IPS-15b (cell line): Measurements from ENCODE around the gene CFAP54.

ENCODE experiments used
- H3K27me3 ChIP-seq: one replicate; pipeline ENCODE4 v1.6.1; 2013; ENCODE audit warnings: low read length; ENCODE audit not compliant: control insufficient read depth, insufficient read depth
- H3K36me3 ChIP-seq: one replicate; pipeline ENCODE4 v1.6.1; 2013; ENCODE audit warnings: low read length; ENCODE audit not compliant: control insufficient read depth, insufficient read depth
- H3K4me1 ChIP-seq: one replicate; pipeline ENCODE4 v1.6.1; 2013; ENCODE audit warnings: mild to moderate bottlenecking, low read length; ENCODE audit not compliant: control insufficient read depth, insufficient read depth
- H3K4me3 ChIP-seq: one replicate; pipeline ENCODE4 v1.5.1; 2013; ENCODE audit warnings: low read depth, low read length
- H3K9ac ChIP-seq: one replicate; pipeline ENCODE4 v1.6.1; 2013; ENCODE audit warnings: low read depth, mild to moderate bottlenecking, low read length
- H3K9me3 ChIP-seq: one replicate; pipeline ENCODE4 v1.6.1; 2013; ENCODE audit warnings: mild to moderate bottlenecking, low read length; ENCODE audit not compliant: control insufficient read depth, insufficient read depth

CFAP54 gene

DNA sequence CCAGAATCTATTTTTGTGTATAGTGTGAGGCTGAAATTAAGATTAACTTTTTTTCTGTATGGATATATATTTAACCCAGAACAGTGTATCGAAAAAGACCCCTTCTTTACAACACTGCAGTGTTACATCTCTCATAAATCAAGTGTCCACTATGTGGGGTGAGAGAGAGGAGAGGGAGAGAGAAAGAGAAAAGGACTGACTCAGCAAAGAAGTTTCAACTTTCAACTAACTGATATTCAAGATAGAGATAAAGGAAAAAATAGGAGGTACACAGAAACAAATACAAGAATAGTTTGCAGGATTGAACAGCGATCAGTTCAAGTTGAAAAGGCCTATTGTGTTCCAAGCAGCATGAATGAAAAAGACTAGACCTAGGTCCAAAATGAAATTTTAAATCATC lies 291.0 kb downstream of the CFAP54 start:
- no peaks in the 10 kb centered on the region for H3K36me3 ChIP-seq
- H3K4me1 ChIP-seq: no peaks in the 10 kb centered on the region
- no peak overlapping the region for H3K9ac ChIP-seq
- no peak overlapping the region for H3K4me3 ChIP-seq
- H3K27me3 ChIP-seq: no peaks in the 10 kb centered on the region
- H3K9me3 ChIP-seq: no peaks in the 10 kb centered on the region

DNA sequence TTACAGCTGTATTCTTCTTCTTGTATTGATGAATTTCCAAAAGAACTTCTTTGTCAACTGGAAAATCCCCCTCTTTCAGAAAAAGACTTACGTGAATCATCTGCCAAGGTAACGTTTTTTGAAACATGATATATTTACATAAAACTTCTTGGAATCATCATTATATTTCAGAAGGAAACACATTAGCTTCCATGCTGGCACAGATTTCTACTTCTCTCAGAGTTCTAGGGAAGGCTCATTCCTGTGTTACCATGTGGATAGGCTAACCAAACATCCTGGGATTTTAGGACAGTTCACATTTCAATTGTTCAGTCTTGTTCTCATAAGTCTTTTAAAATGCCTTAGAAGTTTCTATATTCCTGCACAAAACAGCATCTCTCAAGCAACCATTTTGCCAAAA lies 297.4 kb downstream of the CFAP54 start:
- H3K36me3 ChIP-seq: no peaks in the 10 kb centered on the region

GRCh38 chr12:96803969-96804368 lies 314.6 kb downstream of the CFAP54 start:
- Histone ChIP-seq H3K9ac (no peak overlapping the region), H3K4me3 (no peak overlapping the region), H3K4me1 (no peaks in the 10 kb centered on the region), H3K36me3 (no peaks in the 10 kb centered on the region), H3K27me3 (no peaks in the 10 kb centered on the region), H3K9me3 (no peaks in the 10 kb centered on the region)

More for the DNA sequence above, 297.4 kb downstream of the CFAP54 start:
- H3K4me1 ChIP-seq: no peaks in the 10 kb centered on the region
- H3K9ac ChIP-seq: no peak overlapping the region
- no peak overlapping the region for H3K4me3 ChIP-seq
- H3K27me3 ChIP-seq: no peaks in the 10 kb centered on the region
- H3K9me3 ChIP-seq: no peaks in the 10 kb centered on the region

DNA sequence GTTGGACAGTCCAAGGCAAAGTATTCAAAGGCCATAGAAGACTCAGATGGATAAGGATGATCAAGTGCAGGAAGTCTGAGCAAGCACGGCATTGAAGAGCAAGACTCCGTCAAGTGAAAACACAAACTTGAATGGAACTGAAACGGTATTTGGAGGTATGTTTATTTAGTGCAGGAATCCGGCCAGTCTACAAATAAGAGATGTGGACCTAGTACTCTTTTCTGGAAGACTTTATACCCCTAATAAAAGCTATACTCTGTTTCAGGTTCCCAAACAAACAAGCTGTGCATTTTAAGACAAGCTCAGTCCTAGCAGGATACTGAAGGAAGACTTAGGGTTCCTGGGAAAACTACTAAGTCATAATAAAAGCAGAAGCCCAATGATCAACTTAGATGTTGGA lies 316.9 kb downstream of the CFAP54 start:
- Histone ChIP-seq H3K9me3 (no peaks in the 10 kb centered on the region), H3K27me3 (no peaks in the 10 kb centered on the region), H3K36me3 (no peaks in the 10 kb centered on the region), H3K4me3 (no peak overlapping the region), H3K4me1 (no peaks in the 10 kb centered on the region), H3K9ac (no peak overlapping the region)

DNA sequence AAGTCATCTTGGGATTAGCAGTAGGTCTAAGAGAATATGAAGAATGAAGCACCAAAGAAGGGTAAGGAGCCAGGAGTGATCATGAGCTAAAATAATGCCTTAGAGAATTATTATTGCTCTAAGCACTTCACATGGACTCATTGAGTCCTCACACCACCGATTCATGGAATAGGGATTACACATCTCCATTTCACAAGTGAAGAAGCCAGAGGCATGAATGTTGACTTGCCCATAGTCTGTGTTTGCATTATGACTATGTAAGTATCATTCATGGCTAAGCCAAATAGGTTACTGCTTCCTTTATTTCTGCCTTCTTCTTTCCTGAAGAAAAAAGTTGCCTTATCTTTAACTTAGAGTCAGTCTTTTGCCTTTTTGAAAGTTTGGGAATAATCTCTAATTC lies 318.4 kb downstream of the CFAP54 start:
- H3K4me1 ChIP-seq: no peaks in the 10 kb centered on the region
- H3K9ac ChIP-seq: no peak overlapping the region
- H3K36me3 ChIP-seq: no peaks in the 10 kb centered on the region
- H3K27me3 ChIP-seq: no peaks in the 10 kb centered on the region
- no peak overlapping the region for H3K4me3 ChIP-seq
- H3K9me3 ChIP-seq: no peaks in the 10 kb centered on the region

- Histone ChIP-seq H3K4me1 (no peaks in the 10 kb centered on the region), H3K36me3 (no peaks in the 10 kb centered on the region), H3K9me3 (no peaks in the 10 kb centered on the region), H3K9ac (no peak overlapping the region), H3K4me3 (no peak overlapping the region), H3K27me3 (no peaks in the 10 kb centered on the region)
Measured at GRCh38 chr12:96808587-96808986, 319.2 kb downstream of the CFAP54 start.

DNA sequence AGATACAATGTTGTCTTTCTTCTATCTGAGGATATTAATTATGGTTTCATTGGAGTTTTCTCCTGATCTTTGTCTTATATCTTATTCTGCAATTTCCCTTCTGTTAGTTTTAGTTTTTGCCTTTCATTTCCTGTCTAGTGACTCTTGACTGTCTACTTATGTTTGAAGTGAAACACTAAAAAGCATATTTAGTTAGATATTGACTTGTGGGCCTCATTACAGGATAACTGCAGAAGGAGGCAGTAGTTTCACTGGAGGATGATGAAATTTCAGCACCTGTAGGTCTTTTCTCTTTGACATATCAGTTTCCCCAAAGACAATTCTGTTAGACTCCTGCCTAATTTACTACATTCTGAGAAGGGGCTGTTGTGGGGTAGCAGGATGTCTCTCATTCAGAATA lies 320.1 kb downstream of the CFAP54 start:
- Histone ChIP-seq H3K9ac (no peak overlapping the region), H3K4me3 (no peak overlapping the region), H3K27me3 (no peaks in the 10 kb centered on the region), H3K36me3 (no peaks in the 10 kb centered on the region), H3K4me1 (no peaks in the 10 kb centered on the region), H3K9me3 (no peaks in the 10 kb centered on the region)

- no peak overlapping the region for H3K9ac ChIP-seq
Measured at GRCh38 chr12:96810057-96810456, 320.7 kb downstream of the CFAP54 start.

DNA sequence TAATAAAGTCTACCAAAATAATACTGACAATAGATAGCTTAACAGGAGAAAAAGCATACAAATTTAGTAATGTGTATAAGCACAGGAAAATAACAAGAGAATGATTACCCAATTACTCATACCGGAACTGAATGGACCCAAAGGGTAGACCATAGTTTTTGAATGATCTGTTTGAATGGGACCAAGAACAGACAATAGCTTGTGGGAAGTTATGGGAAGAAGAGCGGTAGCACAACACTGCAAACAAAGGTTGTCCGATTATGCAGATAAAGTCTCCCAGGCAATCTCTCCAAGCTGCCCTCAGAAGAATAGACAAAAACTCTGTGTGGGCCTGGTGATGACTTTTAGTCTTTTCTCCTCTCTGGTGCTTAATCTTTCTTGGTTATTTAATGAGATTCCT lies 321.1 kb downstream of the CFAP54 start:
- Histone ChIP-seq H3K9ac (no peak overlapping the region), H3K4me3 (no peak overlapping the region), H3K36me3 (no peaks in the 10 kb centered on the region), H3K9me3 (no peaks in the 10 kb centered on the region), H3K4me1 (no peaks in the 10 kb centered on the region), H3K27me3 (no peaks in the 10 kb centered on the region)

More at GRCh38 chr12:96810057-96810456, 320.7 kb downstream of the CFAP54 start:
- H3K36me3 ChIP-seq: no peaks in the 10 kb centered on the region
- H3K4me1 ChIP-seq: no peaks in the 10 kb centered on the region
- H3K9me3 ChIP-seq: no peaks in the 10 kb centered on the region
- no peaks in the 10 kb centered on the region for H3K27me3 ChIP-seq
- no peak overlapping the region for H3K4me3 ChIP-seq

DNA sequence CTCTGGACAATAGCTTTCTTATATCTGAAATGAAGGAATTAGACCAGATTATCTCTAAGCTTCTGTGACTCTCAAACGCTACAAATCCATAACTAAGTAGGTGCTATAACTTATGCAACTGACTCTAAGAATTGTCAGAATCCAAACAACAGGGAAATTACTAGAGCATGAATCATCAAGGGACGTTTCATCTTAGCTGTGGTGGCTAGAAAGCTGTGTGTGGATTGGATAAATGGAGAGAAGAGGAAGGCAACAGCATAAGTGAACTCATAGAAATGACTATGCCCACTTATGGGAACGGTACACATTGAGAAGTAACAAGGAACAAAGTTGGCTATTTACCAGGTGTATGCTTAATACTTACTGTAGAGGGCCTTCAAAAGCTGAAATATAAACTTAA lies 321.7 kb downstream of the CFAP54 start:
- H3K36me3 ChIP-seq: no peaks in the 10 kb centered on the region
- H3K4me1 ChIP-seq: no peaks in the 10 kb centered on the region
- no peak overlapping the region for H3K4me3 ChIP-seq
- no peak overlapping the region for H3K9ac ChIP-seq
- H3K9me3 ChIP-seq: no peaks in the 10 kb centered on the region
- H3K27me3 ChIP-seq: no peaks in the 10 kb centered on the region

GRCh38 chr12:96812153-96812552 lies 322.8 kb downstream of the CFAP54 start:
- no peaks in the 10 kb centered on the region for H3K4me1 ChIP-seq
- no peak overlapping the region for H3K4me3 ChIP-seq
- no peaks in the 10 kb centered on the region for H3K9me3 ChIP-seq
- no peaks in the 10 kb centered on the region for H3K36me3 ChIP-seq
- H3K27me3 ChIP-seq: no peaks in the 10 kb centered on the region
- H3K9ac ChIP-seq: no peak overlapping the region

DNA sequence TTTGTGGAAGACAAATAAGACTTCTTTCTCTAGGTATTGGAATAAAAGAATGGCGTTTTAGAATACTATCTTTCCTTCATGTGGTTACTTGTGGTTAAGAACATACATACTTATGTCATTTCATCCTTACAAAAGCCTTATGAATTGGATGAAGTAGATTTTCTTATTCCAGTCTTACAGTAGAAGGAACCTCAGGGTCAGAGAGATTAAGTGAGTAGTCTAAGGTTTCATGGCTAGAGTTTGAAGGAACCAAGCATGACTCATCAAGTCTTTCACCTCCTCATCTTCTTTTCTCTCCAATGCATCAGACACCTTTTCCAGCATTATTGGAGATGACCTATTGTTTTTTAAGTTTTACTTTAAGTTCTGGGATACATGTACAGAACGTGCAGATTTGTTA lies 324.8 kb downstream of the CFAP54 start:
- no peaks in the 10 kb centered on the region for H3K9me3 ChIP-seq
- H3K9ac ChIP-seq: no peak overlapping the region
- H3K4me1 ChIP-seq: no peaks in the 10 kb centered on the region
- no peaks in the 10 kb centered on the region for H3K27me3 ChIP-seq
- no peak overlapping the region for H3K4me3 ChIP-seq
- H3K36me3 ChIP-seq: no peaks in the 10 kb centered on the region

GRCh38 chr12:96821592-96821991 lies 332.2 kb downstream of the CFAP54 start:
- Histone ChIP-seq H3K4me1 (no peaks in the 10 kb centered on the region), H3K36me3 (no peaks in the 10 kb centered on the region), H3K27me3 (no peaks in the 10 kb centered on the region), H3K9ac (no peak overlapping the region), H3K9me3 (no peaks in the 10 kb centered on the region), H3K4me3 (no peak overlapping the region)
